Skeletal muscle tissue (tissue), 4 donors: ENCODE measurements around the gene FOXB1. TPM values are rescaled to one million over a fixed set of nuclear protein-coding genes. Genes with fewer than 3 reads are reported as not detected.

Experiments
- H3K27ac ChIP-seq: one replicate; pipeline ENCODE4 v1.7.0; 2013; ENCODE audit warnings: mild to moderate bottlenecking, low read depth, low read length, inconsistent platforms
- H3K27me3 ChIP-seq, 3 donors: one replicate each; pipeline ENCODE4 v1.7.0; 2013; ENCODE audit warnings: low read length in 3 of 3; ENCODE audit not compliant: control insufficient read depth in 3 of 3, insufficient read depth in 3 of 3
- H3K36me3 ChIP-seq, 3 donors: one replicate each; pipeline ENCODE4 v1.7.0; 2013; ENCODE audit warnings: low read length in 3 of 3; ENCODE audit not compliant: control insufficient read depth in 3 of 3, insufficient read depth in 3 of 3
- H3K4me1 ChIP-seq, 3 donors: one replicate each; pipeline ENCODE4 v1.7.0; 2013; ENCODE audit warnings: low read length in 3 of 3, mild to moderate bottlenecking in 3 of 3; ENCODE audit not compliant: control insufficient read depth in 3 of 3, insufficient read depth in 3 of 3
- H3K4me3 ChIP-seq, 3 donors: one replicate each; pipeline ENCODE4 v1.7.0; 2013; ENCODE audit warnings: low read length in 3 of 3
- H3K9ac ChIP-seq, 3 donors: one replicate each; pipeline ENCODE4 v1.7.0; 2013; ENCODE audit warnings: low read length in 3 of 3, mild to moderate bottlenecking in 3 of 3, moderate library complexity in 2 of 3, low read depth in 1 of 3
- H3K9me3 ChIP-seq, 3 donors: one replicate each; pipeline ENCODE4 v1.7.0; 2013; ENCODE audit warnings: low read length in 3 of 3; ENCODE audit not compliant: control insufficient read depth in 3 of 3
- total RNA-seq: library from RNA; depleted of rRNA; stranded (reverse); fragments of >200 nt; gene quantifications from one replicate; pipeline ENCODE4 v1.2.3, GENCODE V29; 2014
- donor health status: Osteomylitis.

Gene FOXB1
- total RNA-seq, 1 donor from 2014 or later, result not detected

DNA sequence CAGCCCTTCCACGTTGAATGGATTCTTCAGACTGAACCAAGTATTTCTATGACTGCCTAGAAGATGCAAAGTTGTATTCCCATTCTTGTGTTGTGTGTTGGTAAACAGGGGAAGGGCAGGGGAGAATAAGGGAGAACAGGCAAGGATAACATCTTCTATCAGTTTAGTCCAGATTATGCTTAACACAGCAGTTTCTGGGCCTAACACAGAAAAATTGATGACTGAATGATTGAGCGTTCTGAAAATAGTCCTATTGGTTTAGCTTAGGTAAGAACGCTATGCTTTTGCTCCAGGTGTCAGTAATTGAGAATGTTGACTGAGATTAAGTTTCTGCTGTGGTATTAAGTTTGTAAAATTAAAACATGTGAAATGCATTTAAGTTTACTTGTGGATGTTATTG, 8.6 kb downstream of the FOXB1 start:
- Histone ChIP-seq H3K27me3 (peaks cover 43 to 48% (median 46%) of the 10 kb centered on the region in 3 donors), H3K9ac (no peak overlapping the region), H3K27ac (no peak overlapping the region), H3K4me3 (no peak overlapping the region), H3K36me3 (no peaks in the 10 kb centered on the region), H3K4me1 (no peaks in the 10 kb centered on the region), H3K9me3 (peaks cover 0 to 4% (median 0%) of the 10 kb centered on the region in 3 donors)

DNA sequence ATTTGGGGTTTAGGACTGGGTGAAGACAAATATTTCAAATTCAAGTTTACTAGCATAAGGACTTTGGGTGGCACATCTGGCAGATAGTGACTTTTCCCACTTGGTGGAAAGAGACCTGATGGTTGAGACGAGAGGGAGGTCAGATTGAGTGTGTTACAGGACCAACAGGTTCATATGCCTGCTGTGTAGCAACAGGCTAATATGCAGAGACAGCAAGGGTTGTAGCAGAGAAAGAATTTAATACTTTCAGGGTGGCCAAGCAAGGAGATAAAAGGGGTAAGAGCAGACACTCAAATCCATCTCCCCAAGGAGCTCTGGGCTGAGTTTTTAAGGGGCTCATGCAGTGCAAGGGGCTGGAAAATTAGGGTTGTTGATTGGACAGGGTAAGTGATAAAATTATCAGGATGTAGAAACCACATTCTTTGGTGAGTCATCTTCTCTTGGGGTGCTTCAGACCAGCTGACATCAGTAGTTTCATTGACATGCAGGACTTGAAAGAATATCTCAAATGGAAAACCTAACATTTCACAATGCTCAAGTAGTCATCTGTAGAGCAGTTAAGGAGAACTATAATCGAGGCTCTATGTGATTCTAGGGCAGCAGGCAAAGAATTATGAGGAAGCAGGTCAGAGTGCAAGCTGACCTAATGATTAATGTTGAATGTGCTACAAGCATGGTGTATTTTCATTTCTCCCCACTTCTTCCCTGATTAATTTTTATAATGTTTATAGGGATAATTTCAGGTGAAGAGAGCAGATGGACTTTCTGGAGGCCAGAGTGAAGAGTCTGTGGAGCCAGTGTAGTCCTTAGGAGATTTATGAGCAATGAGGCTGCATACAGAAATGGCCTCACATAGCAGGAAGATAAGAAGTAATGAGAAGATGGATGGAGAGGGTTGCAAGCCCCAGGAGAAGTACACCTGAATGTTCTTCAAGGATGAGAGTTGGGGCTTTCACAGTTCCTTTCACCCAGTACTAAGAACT, 13.7 kb downstream of the FOXB1 start:
- no peak overlapping the region for H3K9ac ChIP-seq
- H3K36me3 ChIP-seq, result no peaks in the 10 kb centered on the region
- H3K9me3 ChIP-seq, result peaks cover 0 to 4% (median 0%) of the 10 kb centered on the region in 3 donors
- H3K27ac ChIP-seq, result no peak overlapping the region
- H3K4me1 ChIP-seq, result no peaks in the 10 kb centered on the region
- H3K27me3 ChIP-seq, result peaks cover 9 to 22% (median 18%) of the 10 kb centered on the region in 3 donors
- H3K4me3 ChIP-seq, result no peak overlapping the region

DNA sequence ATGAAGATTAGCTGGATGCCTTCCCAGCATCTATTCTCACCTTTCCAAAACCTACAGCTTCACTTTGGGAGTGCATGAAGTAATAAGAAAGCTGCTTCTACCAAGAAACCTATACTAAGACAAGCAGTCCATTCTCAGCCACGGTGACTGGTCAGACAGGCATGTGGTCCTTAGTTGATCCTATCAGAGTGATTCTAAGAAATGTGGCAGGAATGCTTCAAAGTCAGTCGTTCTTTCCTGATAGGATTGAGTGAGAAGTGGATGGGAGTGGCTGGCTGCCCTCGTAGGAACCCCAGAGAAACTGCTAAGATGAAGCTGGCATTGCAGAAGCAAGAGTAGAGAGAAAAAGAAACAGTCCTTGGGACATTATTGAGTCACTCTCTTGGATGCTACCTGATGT, 16.6 kb downstream of the FOXB1 start:
- no peak overlapping the region for H3K4me3 ChIP-seq
- peaks cover 0 to 4% (median 0%) of the 10 kb centered on the region in 3 donors for H3K9me3 ChIP-seq
- no peaks in the 10 kb centered on the region for H3K4me1 ChIP-seq
- peaks cover 7 to 10% (median 9%) of the 10 kb centered on the region in 3 donors for H3K27me3 ChIP-seq
- no peak overlapping the region for H3K9ac ChIP-seq
- no peak overlapping the region for H3K27ac ChIP-seq
- H3K36me3 ChIP-seq, result no peaks in the 10 kb centered on the region

DNA sequence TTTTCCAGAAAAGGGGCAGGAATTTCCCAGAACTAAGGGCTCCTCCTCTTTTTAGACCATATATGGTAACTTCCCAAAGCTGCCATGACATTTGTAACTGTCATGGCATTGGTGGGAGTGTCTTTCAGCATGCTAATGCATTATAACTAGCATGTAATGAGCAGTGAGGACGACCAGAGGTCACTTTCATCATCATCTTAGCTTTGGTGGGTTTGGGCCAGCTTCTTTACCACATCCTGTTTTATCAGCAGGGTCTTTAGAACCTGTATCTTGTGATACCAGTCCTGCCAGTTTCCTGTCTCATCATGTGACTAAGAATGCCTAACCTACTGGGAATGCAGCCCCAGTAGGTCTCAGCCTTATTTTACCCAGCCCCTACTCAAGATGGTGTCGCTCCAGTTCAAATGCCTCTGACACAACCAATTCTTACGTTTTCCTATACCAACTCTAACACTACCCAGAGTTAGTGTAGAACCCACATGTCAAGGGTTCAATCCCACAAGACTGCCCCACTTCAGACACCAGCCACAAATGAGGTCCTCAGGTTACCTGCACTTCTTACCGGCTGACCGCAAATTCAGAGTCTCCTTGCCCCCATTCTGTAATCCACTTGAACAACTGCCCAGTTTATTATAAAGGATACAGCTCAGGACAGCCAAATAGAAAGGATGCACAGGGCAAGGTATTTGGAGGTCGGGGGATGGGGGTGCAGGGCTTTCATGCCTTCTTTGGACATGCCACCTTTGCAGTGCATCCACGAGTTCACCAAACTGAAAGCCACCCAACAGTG, 17.7 kb downstream of the FOXB1 start:
- H3K9me3 ChIP-seq, result peaks cover 0 to 4% (median 0%) of the 10 kb centered on the region in 3 donors
- no peak overlapping the region for H3K9ac ChIP-seq
- peaks cover 7 to 10% (median 9%) of the 10 kb centered on the region in 3 donors for H3K27me3 ChIP-seq
- H3K27ac ChIP-seq, result no peak overlapping the region
- no peak overlapping the region for H3K4me3 ChIP-seq
- H3K36me3 ChIP-seq, result no peaks in the 10 kb centered on the region
- no peaks in the 10 kb centered on the region for H3K4me1 ChIP-seq

DNA sequence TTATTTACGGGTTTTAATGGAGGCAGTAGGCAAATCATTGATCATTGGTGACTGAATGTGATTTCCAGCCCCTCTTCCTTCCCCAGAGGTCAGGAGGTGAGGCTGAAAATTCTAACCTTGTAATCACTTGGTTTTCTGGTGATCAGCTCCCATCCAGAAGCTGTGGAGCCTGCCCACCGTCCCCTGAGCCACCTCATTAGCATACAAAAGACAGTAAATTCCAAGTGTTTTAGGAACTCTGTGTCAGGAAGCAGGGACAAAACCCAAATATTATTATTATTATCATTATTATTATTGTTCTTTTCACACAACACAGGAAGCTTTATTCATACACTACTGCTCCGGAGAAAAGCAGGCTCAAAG, 18.2 kb downstream of the FOXB1 start:
- peaks cover 7 to 10% (median 9%) of the 10 kb centered on the region in 3 donors for H3K27me3 ChIP-seq
- no peak overlapping the region for H3K27ac ChIP-seq

DNA sequence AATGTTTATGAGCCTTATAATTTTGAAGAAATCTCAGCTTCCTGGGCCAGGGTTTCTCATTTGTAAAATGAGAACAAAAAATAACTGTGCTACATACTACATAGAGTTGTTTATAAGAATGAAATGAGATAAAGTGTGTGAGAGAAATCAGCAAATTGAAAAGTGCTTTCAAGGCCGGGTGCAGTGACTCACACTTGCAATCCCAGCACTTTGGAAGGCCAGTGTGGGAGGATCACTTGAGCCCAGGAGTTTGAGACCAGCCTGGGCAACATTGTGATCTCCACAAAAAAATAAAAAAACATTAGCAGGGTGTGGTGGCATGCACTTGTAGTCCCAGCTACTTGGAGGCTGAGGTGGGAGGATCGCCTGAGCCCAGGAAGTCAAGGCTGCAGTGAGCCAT, 22.4 kb downstream of the FOXB1 start:
- no peak overlapping the region for H3K27ac ChIP-seq
- no peaks in the 10 kb centered on the region for H3K4me1 ChIP-seq
- no peaks in the 10 kb centered on the region for H3K9me3 ChIP-seq
- H3K36me3 ChIP-seq, result no peaks in the 10 kb centered on the region
- no peak overlapping the region for H3K4me3 ChIP-seq
- H3K27me3 ChIP-seq, result peaks cover 7 to 9% (median 7%) of the 10 kb centered on the region in 3 donors
- H3K9ac ChIP-seq, result no peak overlapping the region

More for the DNA sequence above, 18.2 kb downstream of the FOXB1 start:
- Histone ChIP-seq H3K9me3 (peaks cover 0 to 3% (median 0%) of the 10 kb centered on the region in 3 donors), H3K9ac (no peak overlapping the region), H3K4me3 (no peak overlapping the region), H3K4me1 (no peaks in the 10 kb centered on the region), H3K36me3 (no peaks in the 10 kb centered on the region)

DNA sequence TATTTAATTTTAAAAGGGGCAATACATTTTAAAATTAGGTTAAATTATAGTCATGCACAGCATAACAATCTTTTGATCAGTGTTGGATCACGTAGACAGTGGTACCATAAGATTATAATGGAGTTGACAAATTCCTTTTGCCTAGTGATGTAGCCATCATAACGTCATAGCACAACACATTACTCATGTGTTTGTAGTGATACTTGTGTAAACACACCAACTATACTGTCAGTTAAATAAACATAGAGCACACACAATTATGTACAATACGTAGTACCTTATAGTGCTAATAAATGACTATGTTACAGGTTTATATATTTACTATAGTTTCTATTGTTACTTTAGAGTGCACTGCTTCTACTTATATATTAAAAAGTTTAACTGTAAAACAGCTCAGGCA, 31.2 kb downstream of the FOXB1 start:
- no peak overlapping the region for H3K9ac ChIP-seq
- no peaks in the 10 kb centered on the region for H3K4me1 ChIP-seq
- H3K27me3 ChIP-seq, result peaks cover 16 to 19% (median 17%) of the 10 kb centered on the region in 3 donors
- no peak overlapping the region for H3K4me3 ChIP-seq
- H3K36me3 ChIP-seq, result no peaks in the 10 kb centered on the region
- H3K9me3 ChIP-seq, result no peaks in the 10 kb centered on the region
- H3K27ac ChIP-seq, result no peak overlapping the region

DNA sequence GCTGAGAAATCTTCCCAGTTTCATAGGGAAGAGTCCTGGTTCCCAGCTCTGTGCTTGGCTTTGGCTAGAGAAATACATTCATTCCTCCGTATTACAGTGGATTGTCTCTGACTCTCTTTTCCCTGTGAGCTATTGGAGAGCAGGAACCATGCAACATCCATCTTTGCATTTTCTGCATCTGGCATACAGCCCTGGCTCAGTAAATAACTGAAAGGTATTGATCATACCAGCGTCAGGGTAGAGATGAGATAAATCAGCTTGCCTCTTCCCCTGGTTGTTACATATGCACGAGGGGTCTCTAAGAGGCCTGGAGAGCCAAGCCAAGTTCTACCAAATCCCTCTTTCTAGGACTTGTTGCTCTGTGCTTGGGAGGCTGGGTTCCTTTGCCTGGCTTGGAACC, 35.2 kb downstream of the FOXB1 start:
- Histone ChIP-seq H3K4me3 (no peak overlapping the region), H3K9ac (no peak overlapping the region), H3K27ac (no peak overlapping the region), H3K27me3 (peaks cover 24 to 29% (median 25%) of the 10 kb centered on the region in 3 donors), H3K9me3 (no peaks in the 10 kb centered on the region), H3K4me1 (no peaks in the 10 kb centered on the region), H3K36me3 (no peaks in the 10 kb centered on the region)

DNA sequence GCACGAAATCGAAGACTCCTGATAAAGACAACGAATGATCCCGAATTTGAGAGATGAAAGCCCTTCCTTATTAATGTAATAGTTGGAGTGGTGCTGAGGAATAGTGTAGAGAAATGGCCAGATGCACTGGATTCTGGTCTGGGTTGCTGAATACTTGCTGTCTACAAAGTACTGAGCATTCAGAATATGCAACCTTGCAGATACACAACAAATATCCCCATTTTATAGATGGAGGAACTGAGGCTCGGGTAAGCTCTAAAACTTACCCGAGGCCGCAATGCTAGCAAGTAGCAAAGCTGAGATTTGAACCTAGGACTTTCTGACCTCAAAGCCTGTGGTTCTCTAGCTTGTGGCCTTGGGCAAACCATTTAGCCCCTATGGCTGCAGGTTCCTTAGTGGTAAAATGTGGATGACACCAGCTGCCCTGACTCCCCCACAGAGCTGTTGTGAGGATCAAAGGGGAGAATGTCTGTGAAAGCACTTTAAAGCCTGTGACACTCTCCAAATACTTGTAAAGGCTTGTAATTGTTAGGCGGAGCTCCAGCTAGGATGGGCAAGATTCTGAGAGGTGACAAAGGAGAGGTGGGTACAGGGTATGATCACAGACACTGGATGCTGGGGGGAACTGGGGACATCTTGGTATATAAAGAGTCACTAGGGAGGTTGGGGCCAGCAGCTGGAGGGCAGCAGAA, 39.8 kb downstream of the FOXB1 start:
- no peak overlapping the region for H3K4me3 ChIP-seq
- no peak overlapping the region for H3K27ac ChIP-seq
- no peaks in the 10 kb centered on the region for H3K9me3 ChIP-seq
- H3K27me3 ChIP-seq, result peaks cover 13 to 21% (median 17%) of the 10 kb centered on the region in 3 donors
- H3K36me3 ChIP-seq, result no peaks in the 10 kb centered on the region
- H3K4me1 ChIP-seq, result no peaks in the 10 kb centered on the region
- H3K9ac ChIP-seq, result no peak overlapping the region
